Adrenal gland (tissue), 12 donors: Measurements from ENCODE around the gene SF3B3. TPM values are rescaled to one million over a fixed set of nuclear protein-coding genes. Genes with fewer than 3 reads are reported as not detected.

Experiments used
- DNase-seq, 7 donors: peaks; one replicate each; pipeline ENCODE4 v3.0.0-alpha.2; 2019 to 2020
- H3K27ac ChIP-seq, 5 donors: fragments of 200-600 bp; sonication (generic) in 4 of 5; 1 replicate in 3 of 5; 2 replicates in 2 of 5; pipeline versions ENCODE4 v1.5.1 to v1.8.0; 2016 to 2020; ENCODE audit warnings: mild to moderate bottlenecking in 1 of 5
- H3K27me3 ChIP-seq: fragments of 200-600 bp; 2 replicates; pipeline ENCODE4 v1.8.0; 2021
- H3K36me3 ChIP-seq, 2 donors: fragments of 200-600 bp; replicated peaks in 1 of 2; 1 replicate in 1 of 2; 2 replicates in 1 of 2; pipeline versions ENCODE4 v1.5.1 to v1.8.0; 2018 to 2022
- H3K4me1 ChIP-seq, 2 donors: fragments of 200-600 bp; replicated peaks in 1 of 2; 1 replicate in 1 of 2; 2 replicates in 1 of 2; pipeline versions ENCODE4 v1.5.1 to v1.8.0; 2018 to 2021
- H3K4me3 ChIP-seq, 4 donors: fragments of 200-600 bp; sonication (generic) in 3 of 4; one replicate each; pipeline ENCODE4 v1.5.1; 2016 to 2018
- H3K9me3 ChIP-seq, 3 donors: fragments of 200-600 bp; sonication (generic) in 1 of 3; replicated peaks in 1 of 3; 1 replicate in 2 of 3; 2 replicates in 1 of 3; pipeline versions ENCODE4 v1.5.1 to v1.8.0; 2016 to 2021
- POLR2A ChIP-seq, 2 donors: fragments of 450-650 bp; IDR thresholded peaks; one replicate each; pipeline ENCODE4 v1.6.1; 2017; ENCODE audit warnings: antibody characterized with exemption in 2 of 2, mild to moderate bottlenecking in 2 of 2, moderate library complexity in 1 of 2
- WGBS, 4 donors: extraction: QIAGEN DNeasy Blood & Tissue Kit in 2 of 4; methylation state at CpG; one replicate each; pipeline versions ENCODE4 v1.1.5 to v1.1.7; 2013 to 2017; 5-methylcytosine and 5-hydroxymethylcytosine counted together
- intact Hi-C, 2 donors: fragments of 100-400 bp; cut with DNase I; formaldehyde crosslinking; loops; one replicate each; pipeline versions ENCODE4 v1.14.1 to v1.15.0; 2022 to 2023
- polyA plus RNA-seq, 3 donors: library from polyadenylated mRNA; stranded (reverse); fragments of 200-250 nt in 2 of 3; fragments of 350-450 nt in 1 of 3; fragmentation: Illumina TruSeq in 1 of 3; extraction: RNeasy Lipid Tissue Mini Kit (QIAGEN cat#74804) in 1 of 3; gene quantifications; one replicate each; pipeline ENCODE4 v1.2.3, GENCODE V29; 2013 to 2014
- total RNA-seq, 9 donors: library from RNA; depleted of rRNA in 4 of 9; stranded (reverse); fragments of >200 nt in 4 of 9; fragments of 120-200 nt in 1 of 9; fragmentation: NEBNext Ultra II Directional in 1 of 9; extraction: Animal tissue kit (Norgen Biotek cat#: 25700) in 1 of 9; gene quantifications; one replicate each; pipeline versions ENCODE4 v1.1.0 to v1.2.4, GENCODE V29; 2013 to 2023
- TF ChIP-seq, protein P1 (sequence below), 6 experiments: fragments of 450-650 bp in 4 of 6; fragments of 200-600 bp in 2 of 6; sonication (generic) in 1 of 6; IDR thresholded peaks; 1 replicate in 5 of 6; 2 replicates in 1 of 6; pipeline versions ENCODE4 v1.5.1 to v1.8.0; 2016 to 2021; ENCODE audit warnings: antibody characterized with exemption in 6 of 6, mild to moderate bottlenecking in 2 of 6, moderate library complexity in 1 of 6
- donor health status: healthy with polysubstance abuse.
- donor health status: Bipolar disorder and iron deficiency.
- donor health status: DM: yes; HTN: yes; CAD: no.
- donor health status: DM: no; HTN: no; CAD: no.
- donor health status: DM: no; HTN: no; CAD: no.
- donor health status: DM: yes; HTN: yes; CAD: no.

Gene SF3B3
- total and polyA plus RNA-seq, 12 donors, result 66.2 to 242 (median 139) TPM

DNA sequence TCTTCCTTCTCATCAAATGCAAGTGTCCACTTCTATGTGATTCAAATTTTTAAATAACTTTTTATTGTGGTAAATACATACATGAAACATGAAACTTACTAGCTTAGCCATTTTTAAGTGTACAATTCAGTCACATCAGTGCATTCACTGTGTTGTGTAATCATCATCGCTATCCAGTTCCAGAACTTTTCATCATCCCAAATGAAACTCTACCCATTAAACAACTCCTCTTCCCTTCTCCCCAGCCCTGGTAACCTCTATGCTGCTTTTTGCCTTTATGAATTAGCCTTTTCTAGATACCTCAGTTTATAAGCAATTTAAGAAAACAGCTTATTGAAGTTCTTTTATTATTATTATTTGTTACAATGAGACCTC, 81.7 kb downstream of the SF3B3 start:
- no peaks in the 10 kb centered on the region for H3K36me3 ChIP-seq
- intact Hi-C loops, result no loop called here
- TF ChIP-seq POLR2A (IDR thresholded peaks at IDR 0.05), result no peak
- TF ChIP-seq, protein P1, sequence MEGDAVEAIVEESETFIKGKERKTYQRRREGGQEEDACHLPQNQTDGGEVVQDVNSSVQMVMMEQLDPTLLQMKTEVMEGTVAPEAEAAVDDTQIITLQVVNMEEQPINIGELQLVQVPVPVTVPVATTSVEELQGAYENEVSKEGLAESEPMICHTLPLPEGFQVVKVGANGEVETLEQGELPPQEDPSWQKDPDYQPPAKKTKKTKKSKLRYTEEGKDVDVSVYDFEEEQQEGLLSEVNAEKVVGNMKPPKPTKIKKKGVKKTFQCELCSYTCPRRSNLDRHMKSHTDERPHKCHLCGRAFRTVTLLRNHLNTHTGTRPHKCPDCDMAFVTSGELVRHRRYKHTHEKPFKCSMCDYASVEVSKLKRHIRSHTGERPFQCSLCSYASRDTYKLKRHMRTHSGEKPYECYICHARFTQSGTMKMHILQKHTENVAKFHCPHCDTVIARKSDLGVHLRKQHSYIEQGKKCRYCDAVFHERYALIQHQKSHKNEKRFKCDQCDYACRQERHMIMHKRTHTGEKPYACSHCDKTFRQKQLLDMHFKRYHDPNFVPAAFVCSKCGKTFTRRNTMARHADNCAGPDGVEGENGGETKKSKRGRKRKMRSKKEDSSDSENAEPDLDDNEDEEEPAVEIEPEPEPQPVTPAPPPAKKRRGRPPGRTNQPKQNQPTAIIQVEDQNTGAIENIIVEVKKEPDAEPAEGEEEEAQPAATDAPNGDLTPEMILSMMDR (IDR thresholded peaks at IDR 0.05), result no peak
- no peaks in the 10 kb centered on the region for H3K9me3 ChIP-seq
- no peak for DNase-seq
- H3K27me3 ChIP-seq, result no peaks in the 10 kb centered on the region
- H3K27ac ChIP-seq, result no peak overlapping the region
- H3K4me1 ChIP-seq, result peaks cover under 1 to 12% of the 10 kb centered on the region in 2 donors
- no peak overlapping the region for H3K4me3 ChIP-seq
- 67 to 86% (median 72%) methylated on average over 1 of the region's 1 CpG for WGBS, 4 donors

DNA sequence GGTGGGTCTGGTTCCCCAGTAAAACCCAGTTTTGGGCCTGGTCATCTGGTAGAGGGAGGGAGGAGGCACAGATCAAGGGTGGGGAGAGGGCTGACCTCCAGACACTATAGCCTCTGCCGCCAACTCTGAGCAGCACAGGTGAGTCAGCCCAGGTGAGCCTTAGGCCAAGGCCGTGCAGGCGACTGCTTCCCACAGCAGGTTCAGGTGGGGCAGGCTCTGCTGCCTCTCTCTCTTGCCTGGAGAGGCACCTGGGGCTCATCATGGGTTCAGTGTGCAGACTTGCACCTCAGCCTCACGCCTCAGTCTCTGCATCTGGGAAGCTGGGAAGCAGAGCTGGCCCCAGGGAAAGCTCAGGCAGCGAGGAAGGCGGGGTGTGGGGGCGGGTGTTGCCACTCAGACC, 84.9 kb downstream of the SF3B3 start:
- H3K4me3 ChIP-seq, result no peak overlapping the region
- no peak for TF ChIP-seq POLR2A (IDR thresholded peaks at IDR 0.05)
- TF ChIP-seq, protein P1 (IDR thresholded peaks at IDR 0.05), result no peak
- peaks cover 5 to 10% of the 10 kb centered on the region in 2 donors for H3K4me1 ChIP-seq
- H3K9me3 ChIP-seq, result no peaks in the 10 kb centered on the region
- no peak for DNase-seq
- 75 to 83% (median 81%) methylated on average over 4 to 7 of the region's 7 CpGs for WGBS, 4 donors
- no peak overlapping the region for H3K27ac ChIP-seq
- H3K36me3 ChIP-seq, result no peaks in the 10 kb centered on the region
- intact Hi-C loops, result no loop called here
- no peaks in the 10 kb centered on the region for H3K27me3 ChIP-seq

DNA sequence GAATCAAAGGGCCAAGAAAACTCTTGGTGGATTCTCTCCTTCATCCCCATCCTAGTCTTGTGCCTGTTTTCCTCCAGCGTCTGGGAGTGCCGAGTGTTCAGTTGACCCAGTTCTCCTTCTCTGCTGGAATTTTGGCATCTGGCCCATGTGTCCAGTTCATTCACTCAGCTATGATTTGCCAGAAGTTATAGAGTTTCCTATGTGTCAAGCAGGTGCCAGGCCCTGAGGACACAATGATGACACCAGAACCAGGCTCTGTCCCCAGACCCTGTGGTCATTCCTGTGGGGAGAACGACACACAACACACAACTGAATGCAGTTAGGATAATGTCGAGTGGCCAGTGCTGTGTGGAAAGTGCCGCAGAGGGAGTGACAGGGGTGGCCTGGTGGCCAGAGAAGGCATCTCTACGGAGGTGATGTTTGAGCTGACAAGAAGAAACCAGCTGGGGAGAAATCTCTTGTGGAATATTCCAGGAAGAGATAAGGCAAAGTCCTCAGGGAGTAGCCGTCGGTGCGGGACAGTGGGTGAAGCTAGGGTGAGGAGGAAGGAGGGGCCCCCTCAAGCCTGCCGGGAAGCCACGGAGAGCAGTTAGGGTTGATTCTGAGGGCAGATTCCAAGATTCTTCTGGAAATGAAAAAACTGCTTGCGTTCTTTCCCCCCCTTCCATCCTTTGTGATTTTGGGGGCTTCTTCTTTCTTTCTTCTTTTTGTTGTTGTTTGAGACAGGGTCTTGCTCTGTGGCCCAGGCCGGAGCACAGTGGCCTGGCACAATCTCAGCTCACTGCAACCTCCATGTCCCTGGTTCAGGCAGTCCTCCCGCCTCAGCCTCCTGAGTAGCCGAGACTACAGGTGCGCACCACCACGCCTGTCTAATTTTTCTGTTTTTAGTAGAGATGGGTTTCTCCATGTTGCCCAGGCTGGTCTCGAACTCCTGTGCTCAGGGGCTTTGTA, 86.9 kb downstream of the SF3B3 start:
- Histone ChIP-seq H3K36me3 (no peaks in the 10 kb centered on the region), H3K4me3 (no peak overlapping the region), H3K9me3 (no peaks in the 10 kb centered on the region), H3K27ac (peak overlapping the region in 3 of 5 donors; percentile 22 to 87 (median 64)), H3K4me1 (peaks cover 5 to 10% of the 10 kb centered on the region in 2 donors), H3K27me3 (no peaks in the 10 kb centered on the region)
- intact Hi-C loops, result no loop called here
- 67 to 77% (median 75%) methylated on average over 17 to 18 of the region's 18 CpGs for WGBS, 4 donors
- peak; percentile 49 to 89 (median 79) for DNase-seq
- TF ChIP-seq POLR2A (IDR thresholded peaks at IDR 0.05), result no peak
- TF ChIP-seq, protein P1 (IDR thresholded peaks at IDR 0.05), result peak in 3 of 6 experiments; percentile 11 to 35 (median 32)

DNA sequence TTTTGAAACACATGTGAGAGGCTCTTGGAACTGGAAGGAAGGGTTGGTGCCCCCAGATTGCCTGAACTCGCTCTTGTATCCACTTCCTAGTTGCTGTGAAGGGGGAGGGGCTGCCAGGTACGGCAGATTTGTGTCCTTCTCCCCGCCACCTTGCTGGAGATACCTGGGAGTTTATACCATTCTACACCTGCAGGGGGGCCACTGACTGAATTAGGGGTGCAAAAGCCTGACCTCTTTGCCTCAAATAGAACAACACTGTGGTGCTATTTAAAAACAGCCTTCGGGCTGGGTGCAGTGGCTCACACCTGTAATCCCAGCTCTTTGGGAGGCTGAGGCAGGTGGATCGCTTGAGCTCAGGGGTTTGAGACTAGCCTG, 87.6 kb downstream of the SF3B3 start:
- intact Hi-C loops, result no loop called here

More for the DNA sequence above, 87.6 kb downstream of the SF3B3 start:
- Histone ChIP-seq H3K9me3 (no peaks in the 10 kb centered on the region), H3K27me3 (no peaks in the 10 kb centered on the region), H3K4me1 (peaks cover 5 to 10% of the 10 kb centered on the region in 2 donors), H3K27ac (peak overlapping the region in 2 of 5 donors; percentile 64 to 87), H3K4me3 (no peak overlapping the region), H3K36me3 (no peaks in the 10 kb centered on the region)
- 89 to 100% (median 94%) methylated on average over 1 to 5 of the region's 5 CpGs for WGBS, 4 donors
- TF ChIP-seq, protein P1 (IDR thresholded peaks at IDR 0.05), result no peak
- TF ChIP-seq POLR2A (IDR thresholded peaks at IDR 0.05), result no peak
- no peak for DNase-seq
